HEK293 (cell line): ENCODE data around the gene DGKD.
A peak's percentile ranks its signal among the peaks of the same experiment; 100 is the strongest.

Source experiments
- BCL11A ChIP-seq: fragments of 450-650 bp; formaldehyde crosslinking; IDR thresholded peaks from 2 replicates; pipeline ENCODE4 v1.5.1; 2016; ENCODE audit warnings: low read depth, missing biosample characterization, missing genetic modification characterization
- BCL11B ChIP-seq: fragments of 450-650 bp; formaldehyde crosslinking; IDR thresholded peaks from 2 replicates; pipeline ENCODE4 v1.5.1; 2016; ENCODE audit warnings: low read depth, missing biosample characterization, missing genetic modification characterization
- ELK4 ChIP-seq: IDR thresholded peaks from 2 replicates; pipeline ENCODE4 v1.6.1; 2011; ENCODE audit warnings: mild to moderate bottlenecking, low read depth, low read length, borderline replicate concordance
- GLIS2 ChIP-seq: fragments of 450-650 bp; formaldehyde crosslinking; IDR thresholded peaks from 2 replicates; pipeline ENCODE4 v1.5.1; 2016; ENCODE audit warnings: missing biosample characterization, missing genetic modification characterization
- IKZF3 ChIP-seq: fragments of 450-650 bp; IDR thresholded peaks from 2 replicates; pipeline ENCODE4 v1.5.0; 2018; ENCODE audit warnings: missing biosample characterization, mild to moderate bottlenecking, missing genetic modification characterization, moderate library complexity
- PRDM4 ChIP-seq: fragments of 450-650 bp; formaldehyde crosslinking; IDR thresholded peaks from 2 replicates; pipeline ENCODE4 v1.5.1; 2017; ENCODE audit warnings: missing biosample characterization, missing genetic modification characterization
- RBAK ChIP-seq: fragments of 450-650 bp; formaldehyde crosslinking; IDR thresholded peaks from 2 replicates; pipeline ENCODE4 v1.5.1; 2016; ENCODE audit warnings: missing biosample characterization, missing genetic modification characterization
- SETDB1 ChIP-seq: IDR thresholded peaks from one replicate; pipeline ENCODE4 v1.6.1; 2017; ENCODE audit warnings: mild to moderate bottlenecking, low read length, moderate library complexity, mixed read lengths; ENCODE audit not compliant: insufficient read length
- SP2 ChIP-seq: fragments of 450-650 bp; formaldehyde crosslinking; IDR thresholded peaks from 2 replicates; pipeline ENCODE4 v1.5.1; 2016; ENCODE audit warnings: missing biosample characterization, missing genetic modification characterization
- SP3 ChIP-seq: fragments of 450-650 bp; formaldehyde crosslinking; IDR thresholded peaks from 2 replicates; pipeline ENCODE4 v1.5.1; 2016; ENCODE audit warnings: missing biosample characterization, missing genetic modification characterization
- TSHZ1 ChIP-seq: fragments of 450-650 bp; formaldehyde crosslinking; IDR thresholded peaks from 2 replicates; pipeline ENCODE4 v1.5.1; 2016; ENCODE audit warnings: missing biosample characterization, missing genetic modification characterization, borderline replicate concordance
- YY1 ChIP-seq: fragments of 450-650 bp; formaldehyde crosslinking; IDR thresholded peaks from 2 replicates; pipeline ENCODE4 v1.5.1; 2018; ENCODE audit warnings: missing biosample characterization, missing genetic modification characterization
- ZBTB1 ChIP-seq: fragments of 450-650 bp; formaldehyde crosslinking; IDR thresholded peaks from 2 replicates; pipeline ENCODE4 v1.5.1; 2016; ENCODE audit warnings: missing biosample characterization, missing genetic modification characterization
- ZBTB17 ChIP-seq: fragments of 450-650 bp; formaldehyde crosslinking; IDR thresholded peaks from 2 replicates; pipeline ENCODE4 v1.5.1; 2016; ENCODE audit warnings: missing biosample characterization, missing genetic modification characterization
- ZBTB7A ChIP-seq: fragments of 450-650 bp; formaldehyde crosslinking; IDR thresholded peaks from 2 replicates; pipeline ENCODE4 v1.5.1; 2016; ENCODE audit warnings: low read depth, missing biosample characterization, missing genetic modification characterization
- ZFP37 ChIP-seq: fragments of 450-650 bp; formaldehyde crosslinking; IDR thresholded peaks from 2 replicates; pipeline ENCODE4 v1.5.1; 2016; ENCODE audit warnings: missing biosample characterization, missing genetic modification characterization
- ZFP69B ChIP-seq: fragments of 450-650 bp; formaldehyde crosslinking; IDR thresholded peaks from 2 replicates; pipeline ENCODE4 v1.5.1; 2016; ENCODE audit warnings: missing biosample characterization, missing genetic modification characterization
- ZNF169 ChIP-seq: fragments of 450-650 bp; formaldehyde crosslinking; IDR thresholded peaks from 2 replicates; pipeline ENCODE4 v1.5.1; 2016; ENCODE audit warnings: missing biosample characterization, missing genetic modification characterization
- ZNF18 ChIP-seq: fragments of 450-650 bp; formaldehyde crosslinking; IDR thresholded peaks from 2 replicates; pipeline ENCODE4 v1.5.1; 2016; ENCODE audit warnings: missing biosample characterization, missing genetic modification characterization
- ZNF2 ChIP-seq: fragments of 450-650 bp; formaldehyde crosslinking; IDR thresholded peaks from 2 replicates; pipeline ENCODE4 v1.5.1; 2016; ENCODE audit warnings: missing biosample characterization, missing genetic modification characterization
- ZNF214 ChIP-seq: fragments of 450-650 bp; formaldehyde crosslinking; IDR thresholded peaks from 2 replicates; pipeline ENCODE4 v1.5.1; 2017; ENCODE audit warnings: missing biosample characterization, mild to moderate bottlenecking, missing genetic modification characterization, borderline replicate concordance
- ZNF223 ChIP-seq: fragments of 450-650 bp; formaldehyde crosslinking; IDR thresholded peaks from 2 replicates; pipeline ENCODE4 v1.5.1; 2016; ENCODE audit warnings: missing biosample characterization, missing genetic modification characterization
- ZNF24 ChIP-seq: fragments of 450-650 bp; formaldehyde crosslinking; IDR thresholded peaks from 2 replicates; pipeline ENCODE4 v1.5.1; 2016; ENCODE audit warnings: missing biosample characterization, missing genetic modification characterization
- ZNF274 ChIP-seq, 2 experiments: fragments of 200-500 bp in 1 of 2; fragments of 450-650 bp in 1 of 2; sonication (Bioruptor generic) in 1 of 2; formaldehyde crosslinking in 1 of 2; IDR thresholded peaks; 2 replicates each; pipeline versions ENCODE4 v1.5.1 to v1.6.1; 2014 to 2016; ENCODE audit warnings: borderline replicate concordance in 1 of 2, inconsistent platforms in 1 of 2, low read length in 1 of 2, missing biosample characterization in 1 of 2, missing genetic modification characterization in 1 of 2
- ZNF302 ChIP-seq: fragments of 450-650 bp; formaldehyde crosslinking; IDR thresholded peaks from 2 replicates; pipeline ENCODE4 v1.5.1; 2016; ENCODE audit warnings: missing biosample characterization, missing genetic modification characterization, low read depth
- ZNF391 ChIP-seq: fragments of 450-650 bp; formaldehyde crosslinking; IDR thresholded peaks from 2 replicates; pipeline ENCODE4 v1.5.1; 2016; ENCODE audit warnings: low read depth, missing biosample characterization, missing genetic modification characterization, borderline replicate concordance
- ZNF514 ChIP-seq: fragments of 450-650 bp; formaldehyde crosslinking; IDR thresholded peaks from 2 replicates; pipeline ENCODE4 v1.5.1; 2016; ENCODE audit warnings: missing biosample characterization, missing genetic modification characterization
- ZNF623 ChIP-seq: fragments of 450-650 bp; formaldehyde crosslinking; IDR thresholded peaks from 2 replicates; pipeline ENCODE4 v1.5.1; 2016; ENCODE audit warnings: missing biosample characterization, missing genetic modification characterization
- ZNF677 ChIP-seq: fragments of 450-650 bp; IDR thresholded peaks from 2 replicates; pipeline ENCODE4 v1.5.0; 2018; ENCODE audit warnings: missing biosample characterization, mild to moderate bottlenecking, missing genetic modification characterization, moderate library complexity
- ZNF768 ChIP-seq: fragments of 450-650 bp; formaldehyde crosslinking; IDR thresholded peaks from 2 replicates; pipeline ENCODE4 v1.5.1; 2018; ENCODE audit warnings: missing biosample characterization, mild to moderate bottlenecking, missing genetic modification characterization
- ZNF791 ChIP-seq: fragments of 450-650 bp; formaldehyde crosslinking; IDR thresholded peaks from 2 replicates; pipeline ENCODE4 v1.5.1; 2016; ENCODE audit warnings: missing biosample characterization, missing genetic modification characterization
- ZNF830 ChIP-seq: fragments of 450-650 bp; IDR thresholded peaks from 2 replicates; pipeline ENCODE4 v1.5.0; 2018; ENCODE audit warnings: missing biosample characterization, missing genetic modification characterization, low read depth, mild to moderate bottlenecking, moderate library complexity
- ZSCAN4 ChIP-seq: fragments of 450-650 bp; formaldehyde crosslinking; IDR thresholded peaks from 2 replicates; pipeline ENCODE4 v1.5.1; 2017; ENCODE audit warnings: missing biosample characterization, missing genetic modification characterization

The DGKD gene

GRCh38 chr2:233350708-233351107 lies 3.6 kb upstream of the DGKD start (continued):
- TF ChIP-seq ZNF830 (tag by site-specific recombination) (no peak), ELK4 (no peak), ZNF768 (no peak), ZFP37 (tag by site-specific recombination) (0 out of 2 replicates have a peak, but pooled peaks have one; percentile 32), ZNF223 (tag by site-specific recombination) (no peak), ZNF274 (IDR thresholded peaks at IDR 0.05; ENCODE audit: low read length) (no peak), ZNF274 (tag by site-specific recombination; IDR thresholded peaks at IDR 0.05; ENCODE audit: borderline replicate concordance) (no peak), PRDM4 (tag by site-specific recombination) (no peak), ZNF791 (tag by site-specific recombination) (no peak), IKZF3 (tag by site-specific recombination) (peak; percentile 61), TSHZ1 (tag by site-specific recombination) (peak; percentile 63; the same call in 1 of the 2 replicates), ZNF391 (tag by site-specific recombination) (no peak), ZBTB1 (tag by site-specific recombination) (no peak), ZSCAN4 (tag by site-specific recombination) (no peak), ZBTB17 (no peak), SP2 (peak; percentile 16; the same call in 1 of the 2 replicates), ZNF302 (tag by site-specific recombination) (no peak), ZFP69B (no peak), GLIS2 (tag by site-specific recombination) (peak; percentile 59; the same call in 1 of the 2 replicates), BCL11B (no peak), SETDB1 (no peak), ZNF677 (tag by site-specific recombination) (no peak), ZNF169 (tag by site-specific recombination) (no peak), SP3 (tag by site-specific recombination) (no peak), ZNF514 (tag by site-specific recombination) (no peak), RBAK (tag by site-specific recombination) (no peak), ZNF24 (tag by site-specific recombination) (no peak), ZNF214 (tag by site-specific recombination) (no peak), ZNF18 (tag by site-specific recombination) (no peak), ZBTB7A (tag by site-specific recombination) (no peak), YY1 (no peak), ZNF2 (tag by site-specific recombination) (0 out of 2 replicates have a peak, but pooled peaks have one; percentile 48), ZNF623 (no peak), BCL11A (tag by site-specific recombination) (no peak)
